HG03097 (cell line): ENCODE measurements around the gene TUBB1.
"Not testable (repeated sequence)": the region's sequence is repeated elsewhere in the genome, so short reads cannot be mapped to it uniquely, and the experiment has no call there.

Experiments
- ATAC-seq: cut with Tn5 transposase; IDR thresholded peaks from one replicate; pipeline ENCODE4 v1.9.1; 2021; ENCODE audit not compliant: unreplicated experiment, low FRiP score

TUBB1 gene

GRCh38 chr20:59004763-59005522 lies 14.3 kb upstream of the TUBB1 start:
- peak; percentile 61 for ATAC-seq

GRCh38 chr20:59005523-59006166 lies 13.6 kb upstream of the TUBB1 start:
- no peak for ATAC-seq

- no peak for ATAC-seq
These were observed 12.9 kb upstream of the TUBB1 start for GRCh38 chr20:59006167-59006863.

GRCh38 chr20:59006864-59007664 lies 12.2 kb upstream of the TUBB1 start, which contains the start of gene CTSZ:
Gene CTSZ, minus strand, starts transcription at chr20:59007254. Its CDS starts 126 bp downstream, at chr20:59007128.
- ATAC-seq: no peak

DNA sequence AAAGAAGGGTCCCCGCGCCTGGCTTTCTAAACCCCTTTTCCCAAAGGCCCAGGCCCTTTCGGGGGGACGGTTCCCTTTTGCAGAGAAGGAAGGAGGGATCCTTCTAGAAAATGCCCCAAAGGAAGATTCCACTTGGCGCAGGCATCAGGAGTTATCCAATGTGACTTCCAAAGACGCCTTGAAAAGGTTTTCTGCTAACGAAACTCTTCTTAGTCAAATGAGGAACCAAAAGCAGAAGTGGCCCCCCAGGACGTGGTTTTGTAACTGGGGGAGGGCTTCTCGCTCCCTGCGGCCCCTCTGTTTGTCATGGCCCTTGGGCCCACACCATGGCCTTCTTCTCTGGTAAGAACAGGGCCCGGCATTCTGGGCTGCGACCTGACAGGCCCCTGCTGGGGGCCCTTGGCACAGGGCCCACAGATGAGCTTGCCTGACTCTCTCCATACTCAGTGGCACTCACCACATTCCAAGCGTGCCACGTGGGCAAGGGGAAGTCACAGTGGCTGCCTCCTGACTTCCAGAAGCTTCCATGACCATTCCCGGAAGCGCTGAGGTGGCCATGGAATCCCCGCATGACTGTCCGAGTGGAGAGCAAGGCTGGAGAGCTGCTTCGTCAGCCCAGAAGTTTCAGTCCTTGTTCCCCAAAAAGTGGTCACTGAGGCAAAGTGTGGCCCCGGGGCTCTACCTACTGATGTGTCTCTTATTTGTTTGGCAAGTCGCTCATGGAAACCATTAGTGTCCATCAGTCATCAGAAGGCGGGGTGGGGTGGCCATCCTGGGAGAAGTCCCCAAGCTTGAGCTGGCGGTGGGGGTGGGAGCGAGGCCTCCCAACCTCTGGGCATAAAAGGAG lies 11.3 kb upstream of the TUBB1 start:
- ATAC-seq: peak; percentile 29

DNA sequence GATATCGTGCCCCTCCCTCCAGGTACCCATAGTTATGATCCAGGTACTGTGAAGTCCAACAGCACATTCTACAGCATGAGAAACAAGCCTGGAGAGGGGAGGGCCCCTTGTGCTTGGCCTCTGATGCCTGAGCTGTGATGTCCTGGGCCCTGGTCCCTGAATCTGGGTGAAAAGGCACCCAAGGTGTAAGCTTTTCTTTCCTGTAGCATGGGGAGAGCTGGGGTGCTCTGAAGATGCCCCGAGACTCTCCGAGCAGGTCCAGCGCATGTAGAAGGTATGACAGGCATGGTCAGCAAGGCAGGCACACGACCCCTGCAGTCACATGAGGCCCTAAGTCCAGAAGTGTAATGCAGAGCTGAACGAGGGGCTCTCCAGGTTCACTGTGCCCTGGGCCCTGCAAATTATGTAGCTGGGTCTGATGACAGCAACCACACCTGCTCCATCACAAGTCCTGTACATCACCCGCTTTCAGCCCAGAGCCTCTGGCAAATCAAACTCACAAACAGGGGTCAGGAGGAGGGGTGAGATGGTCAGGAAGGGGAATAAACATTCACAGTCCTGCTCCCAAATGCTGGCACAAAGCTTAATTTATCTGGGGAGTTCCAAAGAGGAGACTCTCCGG lies 10.4 kb upstream of the TUBB1 start:
- no peak for ATAC-seq

- no peak for ATAC-seq
These were observed 8.8 kb upstream of the TUBB1 start for GRCh38 chr20:59010321-59010994.

GRCh38 chr20:59010995-59011873 lies 8.0 kb upstream of the TUBB1 start:
- ATAC-seq: no peak

GRCh38 chr20:59011874-59012157 lies 7.4 kb upstream of the TUBB1 start:
- ATAC-seq: not testable (repeated sequence)

DNA sequence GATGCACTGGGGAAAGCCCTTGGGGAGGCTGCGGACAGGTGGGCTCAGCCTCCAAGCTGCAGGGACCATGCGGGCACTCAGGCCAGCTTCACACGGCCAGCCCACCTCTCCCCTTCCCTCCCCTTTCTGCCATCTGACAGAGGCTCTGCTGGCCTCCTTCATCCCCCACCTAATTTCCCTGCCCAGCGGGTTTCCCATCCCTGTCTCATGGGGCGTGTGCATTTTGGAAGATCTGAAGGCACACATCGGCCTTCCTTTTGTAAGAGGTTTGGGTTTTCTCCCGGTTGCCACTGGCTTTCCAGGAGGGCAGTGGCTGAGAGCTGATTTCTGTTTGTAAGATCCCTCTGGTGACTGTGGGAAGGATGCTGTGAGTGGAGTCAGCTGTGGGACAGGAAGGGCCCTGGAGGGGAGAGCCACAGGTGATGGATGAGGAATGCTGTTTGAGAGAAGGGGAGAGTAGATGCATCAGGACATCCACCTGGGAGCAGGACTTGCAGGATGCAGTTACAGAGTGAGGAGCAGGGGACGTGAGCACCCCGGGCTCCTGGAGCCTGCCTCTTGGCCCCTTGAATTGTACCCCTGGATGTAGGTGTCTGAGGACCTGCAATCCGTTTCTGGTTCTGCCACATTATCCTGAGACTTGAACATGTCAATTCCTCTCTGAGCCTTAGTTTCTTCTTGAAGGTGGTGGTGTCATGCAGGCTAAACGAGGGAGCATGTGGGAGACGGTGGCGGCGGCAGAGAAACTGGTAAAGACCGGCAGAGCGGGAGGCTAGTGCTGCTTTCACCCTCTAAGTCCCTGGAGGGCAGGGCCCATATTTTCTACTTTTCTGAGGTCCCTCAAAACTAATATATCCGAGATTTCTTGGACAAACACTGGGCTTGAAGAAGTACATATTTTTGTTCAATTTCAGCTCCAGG lies 5.9 kb upstream of the TUBB1 start:
- no peak for ATAC-seq

DNA sequence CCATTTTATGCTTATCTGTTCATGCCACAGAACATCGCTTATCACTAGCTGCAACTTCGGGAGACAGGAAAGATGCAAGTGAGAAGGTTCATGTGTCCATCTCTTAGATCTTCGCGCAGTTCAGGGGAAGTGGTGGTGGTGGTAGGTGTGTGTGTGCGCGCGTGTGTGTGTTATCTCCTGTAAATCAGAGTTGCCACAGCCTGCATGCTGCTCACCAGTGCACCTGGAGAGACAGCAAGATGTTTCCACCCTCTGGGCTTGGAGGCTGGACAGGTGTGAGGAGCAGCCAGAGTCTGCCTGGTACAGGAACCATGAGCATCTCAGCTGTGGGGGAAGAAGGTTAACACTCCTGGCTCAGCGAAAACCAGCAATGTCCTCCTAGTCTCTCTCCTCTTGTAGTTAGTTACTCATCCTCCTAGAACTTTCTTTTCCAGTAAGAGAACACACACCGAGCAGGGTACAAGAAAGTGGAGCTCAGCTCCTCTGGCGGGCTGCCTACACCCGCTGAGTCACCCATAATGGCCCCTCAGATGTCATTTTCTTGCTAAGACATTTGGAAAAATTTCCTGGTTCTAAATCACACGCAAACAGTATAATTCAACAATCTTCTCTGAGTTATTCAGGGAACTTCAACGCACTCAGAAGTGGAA lies 5.1 kb upstream of the TUBB1 start:
- no peak for ATAC-seq

DNA sequence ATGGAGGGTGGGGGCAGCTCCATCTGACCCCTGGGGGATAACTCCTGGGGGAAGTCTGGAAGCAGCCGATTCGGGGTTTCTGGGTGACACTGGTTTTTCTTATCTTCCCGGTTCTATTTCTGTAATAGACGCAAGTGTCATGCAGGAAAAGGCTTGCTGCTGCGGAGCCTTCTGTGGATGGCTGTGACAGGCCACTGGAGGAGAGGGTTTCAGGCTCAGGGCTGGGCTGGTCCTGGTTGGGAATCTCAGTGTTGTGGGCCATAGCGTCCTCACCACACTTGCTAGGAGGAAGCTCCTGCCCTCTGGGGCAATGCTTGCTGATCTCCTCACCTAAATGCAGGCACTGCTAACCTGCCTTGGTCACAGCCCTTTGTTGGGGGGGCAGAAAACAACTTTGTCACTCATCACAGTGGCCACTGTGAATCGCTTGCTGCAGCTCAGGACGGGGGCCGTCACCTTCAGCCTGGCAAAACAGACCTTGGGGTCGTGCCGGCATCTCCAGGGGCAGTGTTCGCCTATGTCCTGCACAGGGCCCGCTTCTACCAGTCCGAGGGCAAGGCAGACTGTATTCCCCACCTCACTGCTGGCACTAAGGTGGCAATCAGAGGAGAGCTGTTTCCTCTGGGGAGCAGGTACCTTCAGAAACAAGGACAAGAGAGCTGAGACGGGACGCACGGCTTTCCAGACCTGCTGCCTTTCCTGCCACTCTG lies 4.4 kb upstream of the TUBB1 start:
- ATAC-seq: no peak

DNA sequence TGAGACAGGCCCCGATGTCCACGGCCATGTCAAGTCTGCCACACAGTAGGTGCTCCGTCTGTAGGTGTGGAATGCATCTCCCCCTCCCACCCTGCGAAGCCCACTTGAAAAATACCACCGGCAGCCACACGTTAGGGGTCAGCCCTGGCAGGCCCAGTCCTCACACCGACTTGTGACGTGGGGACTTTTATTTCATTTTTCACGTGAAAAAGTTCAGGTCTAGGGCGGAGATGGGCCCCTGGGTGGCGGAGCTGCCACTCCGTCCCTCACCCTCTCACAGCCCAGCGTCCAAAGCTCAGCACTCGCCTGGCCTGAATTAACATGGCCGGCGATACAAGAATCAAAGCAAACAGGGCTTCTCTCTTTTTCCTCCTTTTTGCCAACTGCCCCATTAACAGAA lies 3.8 kb upstream of the TUBB1 start:
- ATAC-seq: no peak

- no peak for ATAC-seq
These were observed 3.2 kb upstream of the TUBB1 start for GRCh38 chr20:59015812-59016711.
